ENCODE results near the gene CDK3.

- TF ChIP-seq ZNF766 (CRISPR knock-in tag; conservative IDR thresholded peaks at IDR 0.05): no peak
- no peak for TF ChIP-seq ZNF197 (CRISPR knock-in tag; IDR thresholded peaks at IDR 0.05; ENCODE audit: low read depth)
- TF ChIP-seq TCF7L2 (IDR thresholded peaks at IDR 0.05; ENCODE audit: low read depth, low read length): no peak
- no peak for TF ChIP-seq YY1 (IDR thresholded peaks at IDR 0.05; ENCODE audit: borderline replicate concordance in 1 of 3, control insufficient read depth in 1 of 3, extremely low read depth in 1 of 3, insufficient read depth in 3 of 3, insufficient read length in 1 of 3, insufficient replicate concordance in 2 of 3, low read depth in 1 of 3, low read length in 2 of 3)
- no peak for TF ChIP-seq CTCF (IDR thresholded peaks at IDR 0.05 in 2 of 3, conservative IDR thresholded peaks at IDR 0.05 in 1 of 3; ENCODE audit: insufficient read depth in 2 of 3, low read depth in 1 of 3, low read length in 3 of 3)
- TF ChIP-seq ZZZ3 (IDR thresholded peaks at IDR 0.05): no peak
- no peak for TF ChIP-seq POLR2AphosphoS5 (IDR thresholded peaks at IDR 0.05; ENCODE audit: control insufficient read depth, insufficient read depth, low read depth, low read length)
- TF ChIP-seq FOXM1 (IDR thresholded peaks at IDR 0.05; ENCODE audit: low read depth): no peak
- TF ChIP-seq FOXM1 (CRISPR knock-in tag; IDR thresholded peaks at IDR 0.05; ENCODE audit: low read depth): no peak
- no peak for TF ChIP-seq MAFK (IDR thresholded peaks at IDR 0.05; ENCODE audit: low read length)
- TF ChIP-seq KLF10 (CRISPR knock-in tag; IDR thresholded peaks at IDR 0.05): no peak
Measured at GRCh38 chr17:75959051-75959838, 41.4 kb upstream of the CDK3 start.

Measured in K562 (cell line).